Limb (tissue), 2 donors: ENCODE results near the gene ZNF207.
"Not testable (repeated sequence)": the region's sequence is repeated elsewhere in the genome, so short reads cannot be mapped to it uniquely, and the experiment has no call there.

Experiments used
- DNase-seq, 2 donors: peaks; one replicate each; pipeline ENCODE4 v3.0.0-alpha.2; 2016; ENCODE audit errors: extremely low spot score in 2 of 2

ZNF207 gene

DNA sequence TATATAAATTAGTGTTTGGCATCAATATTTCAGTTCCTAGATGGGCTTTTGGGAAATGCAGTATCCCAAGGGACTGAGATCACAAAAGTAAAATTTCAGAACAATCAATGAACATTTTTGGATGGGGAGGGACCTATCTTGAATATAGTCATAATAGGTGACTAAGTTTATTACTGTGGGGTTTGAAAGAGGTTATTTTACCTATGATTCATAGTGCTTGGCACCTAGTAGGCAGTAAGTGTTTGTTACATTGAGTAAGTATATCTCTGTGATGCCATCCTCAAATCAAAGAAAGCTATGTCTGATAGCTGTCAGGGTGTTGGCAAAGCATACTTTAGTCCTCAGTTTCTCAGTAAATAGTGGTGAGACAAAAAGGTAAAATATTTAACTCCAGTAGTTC lies 36.9 kb downstream of the ZNF207 start:
- DNase-seq, result no peak

DNA sequence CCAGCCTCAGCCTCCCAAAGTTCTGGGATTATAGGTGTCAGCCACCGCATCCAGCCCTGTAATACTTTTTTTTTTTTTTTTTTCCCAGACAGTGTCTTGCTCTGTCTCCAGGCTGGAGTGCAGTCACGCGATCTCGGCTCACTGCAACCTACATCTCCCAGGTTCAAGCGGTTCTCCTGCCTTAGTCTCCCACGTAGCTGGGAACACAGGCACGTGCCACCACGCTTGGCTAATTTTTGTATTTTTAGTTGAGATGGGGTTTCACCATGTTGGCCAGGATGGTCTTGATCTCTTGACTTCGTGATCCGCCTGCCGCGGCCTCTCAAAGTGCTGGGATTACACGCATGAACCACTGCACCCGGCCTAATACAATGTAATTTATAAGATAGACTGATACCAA lies 38.2 kb downstream of the ZNF207 start:
- not testable (repeated sequence) for DNase-seq

DNA sequence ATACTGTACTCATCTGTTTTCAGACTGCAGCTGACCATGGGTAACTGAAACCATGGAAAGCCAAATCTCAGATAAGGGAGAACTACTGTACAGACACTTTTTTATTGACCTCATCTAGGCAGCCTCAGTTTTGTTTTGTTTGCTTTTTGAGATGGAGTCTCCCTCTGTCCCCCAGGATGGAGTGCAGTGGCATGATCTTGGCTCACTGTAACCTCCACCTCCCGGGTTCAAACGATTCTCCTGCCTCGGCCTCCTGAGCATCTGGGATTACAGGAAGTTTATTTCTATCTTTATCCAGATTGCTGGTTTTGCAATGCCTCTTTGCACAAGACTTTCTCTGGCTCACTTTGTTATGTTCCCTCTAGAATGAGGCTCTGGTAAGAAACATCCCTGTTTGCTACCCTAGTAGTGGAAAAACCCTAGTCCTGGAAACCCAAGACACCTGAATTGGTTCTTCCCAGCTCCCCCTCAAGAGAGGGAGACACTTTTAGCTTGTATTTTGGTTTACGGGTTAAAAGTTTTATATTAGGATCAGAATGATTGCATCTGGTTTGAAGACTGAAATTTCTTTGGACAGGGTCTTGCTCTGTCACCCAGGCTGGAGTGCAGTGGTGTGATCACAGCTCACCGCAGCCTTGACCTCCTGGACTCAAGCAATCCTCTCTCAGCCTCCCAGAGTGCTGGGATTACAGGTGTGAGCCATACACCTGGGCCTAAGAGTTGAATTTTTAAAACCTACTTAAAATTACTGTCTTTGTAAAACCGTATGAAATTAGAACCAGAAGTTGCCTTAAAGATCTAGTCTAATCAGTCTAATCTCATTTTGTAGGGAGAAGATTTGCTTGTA lies 38.9 kb downstream of the ZNF207 start:
- no peak for DNase-seq

DNA sequence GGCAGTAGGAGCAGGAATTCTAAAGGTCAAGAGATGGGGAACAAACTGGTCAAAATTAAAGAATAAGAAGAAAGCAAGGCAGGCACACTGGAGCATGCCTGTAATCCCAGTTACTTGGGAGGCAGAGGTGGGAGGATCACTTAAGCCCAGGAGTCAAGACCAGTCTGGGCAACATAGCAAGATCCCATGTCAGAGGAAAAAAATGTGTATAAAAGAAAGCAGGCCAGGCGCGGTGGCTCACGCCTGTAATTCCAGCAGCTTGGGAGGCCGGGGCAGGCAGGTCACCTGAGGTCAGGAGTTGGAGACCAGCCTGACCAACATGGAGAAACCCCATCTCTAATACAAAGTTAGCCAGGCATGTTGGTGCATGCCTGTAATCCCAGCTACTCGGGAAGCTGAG lies 43.9 kb downstream of the ZNF207 start:
- DNase-seq, result no peak

DNA sequence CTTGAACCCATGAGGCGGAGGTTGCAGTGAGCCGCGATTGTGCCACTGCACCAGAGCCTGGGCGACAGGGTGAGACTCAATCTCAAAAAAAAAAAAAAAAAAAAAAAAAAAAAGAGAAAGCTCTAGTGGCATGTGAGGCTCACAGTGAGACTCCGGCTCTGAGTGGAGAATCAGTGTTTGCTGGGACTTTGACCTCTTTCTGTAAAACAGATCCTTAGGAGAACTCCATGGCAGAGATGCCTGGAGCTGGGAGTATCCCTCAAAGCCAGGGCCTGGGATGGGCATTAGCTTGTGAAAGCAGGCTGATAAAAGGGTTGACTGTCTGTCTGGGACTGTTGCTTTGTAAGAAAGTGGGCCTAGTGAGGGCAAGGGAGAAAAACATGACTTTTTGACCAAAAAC lies 46.4 kb downstream of the ZNF207 start:
- DNase-seq, result no peak

- no peak for DNase-seq
Observed at GRCh38 chr17:32398946-32399345, 49.0 kb downstream of the ZNF207 start.

GRCh38 chr17:32410085-32410484 lies 60.1 kb downstream of the ZNF207 start:
- not testable (repeated sequence) for DNase-seq

DNA sequence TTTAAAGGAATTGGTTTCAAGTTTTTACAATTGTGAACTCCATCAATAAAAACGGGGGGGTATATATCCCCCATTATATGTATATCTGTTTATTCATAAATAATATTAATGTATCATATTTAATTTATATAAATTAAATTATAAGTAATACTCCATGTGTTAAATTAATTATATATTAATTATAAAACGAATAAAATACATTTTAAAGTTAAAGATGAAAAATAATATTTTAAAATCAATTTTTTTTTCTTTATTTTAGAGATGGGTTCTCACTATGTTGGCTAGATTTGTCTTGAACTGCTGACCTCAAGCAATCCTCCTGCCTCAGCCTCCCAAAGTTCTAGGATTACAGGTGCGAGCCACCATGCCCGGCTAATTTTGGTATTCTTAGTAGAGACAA lies 76.9 kb downstream of the ZNF207 start:
- DNase-seq, result no peak

- DNase-seq, result no peak
Observed at GRCh38 chr17:32429598-32429997, 79.6 kb downstream of the ZNF207 start.
